GM12878 (cell line): ENCODE data around the gene SLC12A3. TPM values are rescaled to one million over a fixed set of nuclear protein-coding genes. Genes with fewer than 3 reads are reported as not detected.

Source experiments
- ATAC-seq: fragments of 200-7000 bp; cut with Tn5 transposase; 3 replicates; pipeline ENCODE4 v1.9.1; 2020; ENCODE audit warnings: mild to moderate bottlenecking, moderate library complexity
- Bru-seq: library from RNA; stranded (reverse); fragments of 400-500 nt; gene quantifications from one replicate; lab custom pipeline; 2021; lab: Mats Ljungman, UMichigan
- BruChase-seq, 2 experiments: library from RNA; stranded (reverse); fragments of 400-500 nt; gene quantifications; one replicate each; lab custom pipeline; 2021; lab: Mats Ljungman, UMichigan
- BruUV-seq: library from RNA; stranded (reverse); fragments of 400-500 nt; replicated peaks from 2 replicates; lab custom pipeline; 2021; lab: Mats Ljungman, UMichigan
- CTCF ChIA-PET: fragments of 300-600 bp; sonication (Branson Sonifier 250); formaldehyde crosslinking; extraction: SDS; loops from one replicate; lab custom pipeline; 2021; ENCODE audit warnings: inconsistent platforms; lab: Yijun Ruan, JAX
- POLR2A ChIA-PET: fragments of 350-600 bp; formaldehyde crosslinking; extraction: SDS; loops from one replicate; lab custom pipeline; 2021; ENCODE audit warnings: inconsistent platforms; lab: Charles Lee
- RAD21 ChIA-PET: fragments of 300-600 bp; sonication (Branson Sonifier 250); formaldehyde crosslinking; loops from one replicate; lab custom pipeline; 2023; ENCODE audit warnings: antibody characterized with exemption; ENCODE audit not compliant: unreplicated experiment; lab: Charles Lee
- SMC1A ChIA-PET: fragments of 300-600 bp; sonication (Branson Sonifier 250); formaldehyde crosslinking; loops from one replicate; lab custom pipeline; 2023; ENCODE audit not compliant: unreplicated experiment, uncharacterized antibody; lab: Charles Lee
- DNase-seq: peaks from one replicate; pipeline ENCODE4 v3.0.0-alpha.2; 2011; ENCODE audit warnings: low read depth, low spot score
- FAIRE-seq: peaks from 3 replicates; lab custom pipeline; 2011; peaks lifted over from hg19 to GRCh38; lab: Jason Lieb, UNC
- H2AFZ ChIP-seq: 2 replicates; pipeline ENCODE4 v1.6.0; 2011; ENCODE audit warnings: low read depth, low read length, control low read depth; ENCODE audit not compliant: control insufficient read depth
- H3K27ac ChIP-seq: 2 replicates; pipeline ENCODE4 v1.5.1; 2011; ENCODE audit warnings: control low read depth; ENCODE audit not compliant: control insufficient read depth, insufficient read depth
- H3K27me3 ChIP-seq, 2 experiments: replicated peaks in 1 of 2; 2 replicates each; pipeline versions ENCODE4 v1.6.0 to v1.6.1; 2011; ENCODE audit warnings: low read length in 1 of 2; ENCODE audit not compliant: control insufficient read depth in 2 of 2, insufficient read depth in 2 of 2
- H3K36me3 ChIP-seq, 2 experiments: 2 replicates each; pipeline ENCODE4 v1.5.1; 2011; ENCODE audit warnings: low read length in 1 of 2; ENCODE audit not compliant: control insufficient read depth in 2 of 2, insufficient read depth in 2 of 2
- H3K4me1 ChIP-seq: 2 replicates; pipeline ENCODE4 v1.6.1; 2011; ENCODE audit warnings: mild to moderate bottlenecking, low read length, moderate library complexity, mixed read lengths; ENCODE audit not compliant: control insufficient read depth, insufficient read depth
- H3K4me2 ChIP-seq: 2 replicates; pipeline ENCODE4 v1.6.0; 2011; ENCODE audit warnings: control low read depth; ENCODE audit not compliant: control insufficient read depth, insufficient read depth
- H3K4me3 ChIP-seq: fragments of 200-600 bp; sonication (generic); 2 replicates; pipeline ENCODE4 v1.5.1; 2016
- H3K79me2 ChIP-seq: 2 replicates; pipeline ENCODE4 v1.6.0; 2011; ENCODE audit warnings: low read length; ENCODE audit not compliant: control insufficient read depth, insufficient read depth
- H3K9ac ChIP-seq: 2 replicates; pipeline ENCODE4 v1.8.0; 2011; ENCODE audit warnings: low read length, control low read depth, mixed read lengths; ENCODE audit not compliant: control insufficient read depth, insufficient read depth
- H3K9me3 ChIP-seq: replicated peaks from 3 replicates; pipeline ENCODE4 v1.5.1; 2011; ENCODE audit warnings: mild to moderate bottlenecking, low read length; ENCODE audit not compliant: control insufficient read depth, insufficient read depth
- H4K20me1 ChIP-seq: 2 replicates; pipeline ENCODE4 v1.6.0; 2011; ENCODE audit not compliant: control insufficient read depth, insufficient read depth
- HDGF ChIP-seq: fragments of 450-650 bp; IDR thresholded peaks from 2 replicates; pipeline ENCODE4 v1.6.1; 2016; ENCODE audit warnings: antibody characterized with exemption
- IRF5 ChIP-seq: fragments of 450-650 bp; IDR thresholded peaks from 2 replicates; pipeline ENCODE4 v1.6.1; 2017; ENCODE audit warnings: borderline replicate concordance
- JUND ChIP-seq: IDR thresholded peaks from 2 replicates; pipeline ENCODE4 v1.6.1; 2012; ENCODE audit warnings: low read depth, mild to moderate bottlenecking, low read length, improper control_type of control experiment, moderate library complexity
- PKNOX1 ChIP-seq: fragments of 450-650 bp; IDR thresholded peaks from 2 replicates; pipeline ENCODE4 v1.6.1; 2016; ENCODE audit warnings: mild to moderate bottlenecking
- SPI1 ChIP-seq: IDR thresholded peaks from 2 replicates; pipeline ENCODE4 v1.6.1; 2011; ENCODE audit warnings: low read depth, mild to moderate bottlenecking, low read length, moderate library complexity, borderline replicate concordance; ENCODE audit not compliant: insufficient read depth
- TCF7 ChIP-seq: IDR thresholded peaks from 2 replicates; pipeline ENCODE4 v1.6.1; 2014; ENCODE audit warnings: antibody characterized with exemption, borderline replicate concordance
- WGBS: methylation state at CpG from one replicate; pipeline ENCODE4 v1.1.6; 2016; ENCODE audit warnings: low lambda C conversion rate; ENCODE audit not compliant: insufficient replicate concordance, insufficient coverage; ENCODE audit errors: missing lambda C conversion rate; 5-methylcytosine and 5-hydroxymethylcytosine counted together
- in situ Hi-C: fragments of 300-500 bp; cut with MboI; formaldehyde crosslinking; loops from 9 replicates; pipeline ENCODE4 v1.14.3; 2018; ENCODE audit warnings: mixed read lengths
- intact Hi-C: fragments of 100-400 bp; cut with micrococcal nuclease; formaldehyde crosslinking; loops from one replicate; pipeline ENCODE4 v1.14.2; 2022; ENCODE audit not compliant: unreplicated experiment
- long read RNA-seq, 2 experiments: library from polyadenylated mRNA; unstranded; transcript quantifications; one replicate each; pipeline ENCODE4 v2.0.0, GENCODE V29; 2019 to 2020
- polyA minus RNA-seq, 3 experiments: library from RNA; depleted of rRNA, polyadenylated mRNA; stranded (reverse); fragments of >200 nt; gene quantifications; 2 replicates each; pipeline ENCODE4 v1.2.3, GENCODE V29; 2011
- polyA plus RNA-seq, 11 experiments: library from polyadenylated mRNA; depleted of rRNA in 4 of 11; unstranded in 6 of 11; stranded (reverse) in 5 of 11; fragments of >200 nt; fragmentation: Nextera tagmentation in 4 of 11; fragmentation: Illumina TruSeq in 1 of 11; extraction: Ambion mirVana in 4 of 11; extraction: Trizol in 1 of 11; gene quantifications; 1 replicate in 1 of 11; 2 replicates in 10 of 11; pipeline versions ENCODE4 v1.2.1 to v1.2.3, GENCODE V29; 2011 to 2016; ENCODE audit warnings: inconsistent platforms in 2 of 11, missing spikeins in 2 of 11, low read depth in 1 of 11
- total RNA-seq, 4 experiments: library from RNA; depleted of rRNA in 3 of 4; stranded (reverse); fragments of >200 nt in 3 of 4; fragmentation: Illumina TruSeq in 1 of 4; extraction: Trizol in 1 of 4; gene quantifications; 2 replicates each; pipeline versions ENCODE4 v1.2.1 to v1.2.3, GENCODE V29; 2013 to 2021
- TF ChIP-seq, protein P1 (sequence below): fragments of 450-650 bp; IDR thresholded peaks from 2 replicates; pipeline ENCODE4 v1.6.1; 2016; ENCODE audit warnings: mild to moderate bottlenecking

SLC12A3 gene, protein sequence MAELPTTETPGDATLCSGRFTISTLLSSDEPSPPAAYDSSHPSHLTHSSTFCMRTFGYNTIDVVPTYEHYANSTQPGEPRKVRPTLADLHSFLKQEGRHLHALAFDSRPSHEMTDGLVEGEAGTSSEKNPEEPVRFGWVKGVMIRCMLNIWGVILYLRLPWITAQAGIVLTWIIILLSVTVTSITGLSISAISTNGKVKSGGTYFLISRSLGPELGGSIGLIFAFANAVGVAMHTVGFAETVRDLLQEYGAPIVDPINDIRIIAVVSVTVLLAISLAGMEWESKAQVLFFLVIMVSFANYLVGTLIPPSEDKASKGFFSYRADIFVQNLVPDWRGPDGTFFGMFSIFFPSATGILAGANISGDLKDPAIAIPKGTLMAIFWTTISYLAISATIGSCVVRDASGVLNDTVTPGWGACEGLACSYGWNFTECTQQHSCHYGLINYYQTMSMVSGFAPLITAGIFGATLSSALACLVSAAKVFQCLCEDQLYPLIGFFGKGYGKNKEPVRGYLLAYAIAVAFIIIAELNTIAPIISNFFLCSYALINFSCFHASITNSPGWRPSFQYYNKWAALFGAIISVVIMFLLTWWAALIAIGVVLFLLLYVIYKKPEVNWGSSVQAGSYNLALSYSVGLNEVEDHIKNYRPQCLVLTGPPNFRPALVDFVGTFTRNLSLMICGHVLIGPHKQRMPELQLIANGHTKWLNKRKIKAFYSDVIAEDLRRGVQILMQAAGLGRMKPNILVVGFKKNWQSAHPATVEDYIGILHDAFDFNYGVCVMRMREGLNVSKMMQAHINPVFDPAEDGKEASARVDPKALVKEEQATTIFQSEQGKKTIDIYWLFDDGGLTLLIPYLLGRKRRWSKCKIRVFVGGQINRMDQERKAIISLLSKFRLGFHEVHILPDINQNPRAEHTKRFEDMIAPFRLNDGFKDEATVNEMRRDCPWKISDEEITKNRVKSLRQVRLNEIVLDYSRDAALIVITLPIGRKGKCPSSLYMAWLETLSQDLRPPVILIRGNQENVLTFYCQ
- total RNA-seq (2013; cell fraction: nucleolus; rRNA removed), result 0.98 and 2.1 TPM in 2 replicates
- 3.4 and 4.0 TPM in 2 replicates for total RNA-seq (2014; rRNA removed)
- 2.8 and 3.5 TPM in 2 replicates for total RNA-seq (2014; rRNA removed; fragmentation: Illumina TruSeq; extraction: Trizol)
- 4.8 and 5.2 TPM in 2 replicates for total RNA-seq (2021)
- polyA plus RNA-seq (2011; ENCODE audit: low read depth), result 0.21 TPM
- polyA plus RNA-seq (2011; rRNA removed), result 0.05 and 0.16 TPM in 2 replicates
- polyA plus RNA-seq (2011; cell fraction: cytosol; rRNA removed), result 0.10 and 0.16 TPM in 2 replicates
- 0.13 and 0.35 TPM in 2 replicates for polyA plus RNA-seq (2011; cell fraction: nucleus; rRNA removed)
- polyA plus RNA-seq (2012), result 0.38 and 0.55 TPM in 2 replicates
- 4.9 and 5.9 TPM in 2 replicates for polyA plus RNA-seq (2014; fragmentation: Illumina TruSeq; extraction: Trizol)
- polyA plus RNA-seq (2014; fragmentation: Nextera tagmentation; extraction: Ambion mirVana), result 1 to 10 TPM in 1 of 2 experiments, under 1 TPM in 1; 0.95 to 1.0 TPM
- 5.1 and 6.3 TPM in 2 replicates for polyA plus RNA-seq (2014; rRNA removed)
- polyA plus RNA-seq (2016; fragmentation: Nextera tagmentation; extraction: Ambion mirVana), result 1 to 10 TPM; 2.8 TPM
- 0.21 and 0.22 TPM in 2 replicates for polyA minus RNA-seq (2011; rRNA and poly(A)+ RNA removed)
- 1.0 and 2.3 TPM in 2 replicates for polyA minus RNA-seq (2011; cell fraction: cytosol; rRNA and poly(A)+ RNA removed)
- polyA minus RNA-seq (2011; cell fraction: nucleus; rRNA and poly(A)+ RNA removed), result 0.29 TPM in 1 of 2 replicates, not detected in the other
- percentile 36 among the genes with signal in this experiment for Bru-seq, nascent RNA
- percentile 32 among the genes with signal in this experiment for BruChase-seq, experiment 1, labeled RNA remaining after a 6-hour chase
- percentile 30 among the genes with signal in this experiment for BruChase-seq, experiment 2, labeled RNA remaining after a 2-hour chase
- long read RNA-seq, experiment 1, result 0 reads
- long read RNA-seq, experiment 2, partial matches to known transcripts, result 0 of 2 reads
- long read RNA-seq, experiment 2, other reads (novel, unspliced or antisense), result 2 of 2 reads

DNA sequence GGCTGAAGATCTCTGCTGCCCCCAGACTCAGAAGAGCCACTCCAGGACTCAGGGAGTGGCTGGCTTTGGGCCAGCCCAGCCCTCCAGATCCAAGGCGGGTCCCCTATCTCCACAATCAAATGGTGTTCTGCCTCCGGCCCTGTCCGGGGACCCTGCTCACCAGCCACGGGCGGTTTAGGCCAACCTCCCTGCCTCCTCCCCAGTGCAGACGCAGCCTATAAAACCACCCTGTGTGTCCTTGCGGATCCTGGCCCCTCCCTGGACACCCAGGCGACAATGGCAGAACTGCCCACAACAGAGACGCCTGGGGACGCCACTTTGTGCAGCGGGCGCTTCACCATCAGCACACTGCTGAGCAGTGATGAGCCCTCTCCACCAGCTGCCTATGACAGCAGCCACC lies at the start of gene SLC12A3:
TSS of gene SLC12A3 (plus strand) at position 248 of the 400 bp plus-strand sequence. CDS start at position 277, 29 bp downstream.
- no peak for FAIRE-seq
- BruUV-seq, result no TSS peak
- CTCF ChIA-PET, result interaction anchor here (0.8 to 11.7 kb wide), 5 partner anchors 47 to 99 kb away, joined by 3 to 247 read pairs (median 50); partner anchors contain the start of gene CETP

More for the DNA sequence above, at the start of gene SLC12A3:
- H3K4me3 ChIP-seq, result no peak within 1 kb of the TSS
- H3K4me1 ChIP-seq, result peaks cover 31% of the 10 kb centered on the region
- no peak within 1 kb of the TSS for H3K27ac ChIP-seq
- TF ChIP-seq, protein P1, sequence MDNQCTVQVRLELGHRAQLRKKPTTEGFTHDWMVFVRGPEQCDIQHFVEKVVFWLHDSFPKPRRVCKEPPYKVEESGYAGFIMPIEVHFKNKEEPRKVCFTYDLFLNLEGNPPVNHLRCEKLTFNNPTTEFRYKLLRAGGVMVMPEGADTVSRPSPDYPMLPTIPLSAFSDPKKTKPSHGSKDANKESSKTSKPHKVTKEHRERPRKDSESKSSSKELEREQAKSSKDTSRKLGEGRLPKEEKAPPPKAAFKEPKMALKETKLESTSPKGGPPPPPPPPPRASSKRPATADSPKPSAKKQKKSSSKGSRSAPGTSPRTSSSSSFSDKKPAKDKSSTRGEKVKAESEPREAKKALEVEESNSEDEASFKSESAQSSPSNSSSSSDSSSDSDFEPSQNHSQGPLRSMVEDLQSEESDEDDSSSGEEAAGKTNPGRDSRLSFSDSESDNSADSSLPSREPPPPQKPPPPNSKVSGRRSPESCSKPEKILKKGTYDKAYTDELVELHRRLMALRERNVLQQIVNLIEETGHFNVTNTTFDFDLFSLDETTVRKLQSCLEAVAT, result no peak
- no peak for TF ChIP-seq JUND
- TF ChIP-seq IRF5, result no peak
- TF ChIP-seq HDGF, result no peak
- no peak for TF ChIP-seq PKNOX1
- TF ChIP-seq SPI1, result no peak
- no peak for TF ChIP-seq TCF7
- SMC1A ChIA-PET, result interaction anchor here (1.0 to 6.0 kb wide), 2 partner anchors 72 to 87 kb away, joined by 4 to 86 read pairs; no protein-coding TSS in a partner anchor
- H3K27me3 ChIP-seq, result no peaks in the 10 kb centered on the region
- no peak within 1 kb of the TSS for H3K4me2 ChIP-seq
- H4K20me1 ChIP-seq, result no peaks in the 10 kb centered on the region
- H2AFZ ChIP-seq, result no peak within 1 kb of the TSS
- no peak within 1 kb of the TSS for H3K9ac ChIP-seq
- POLR2A ChIA-PET, result interaction anchor here (0.6 to 1.7 kb wide), 2 partner anchors 40 to 86 kb away, joined by 3 to 5 read pairs; no protein-coding TSS in a partner anchor
- no peaks in the 10 kb centered on the region for H3K9me3 ChIP-seq
- 76% methylated on average over 12 of the region's 12 CpGs for WGBS
- RAD21 ChIA-PET, result interaction anchor here (0.6 to 9.7 kb wide), 3 partner anchors 53 to 87 kb away, joined by 3 to 126 read pairs (median 3); no protein-coding TSS in a partner anchor
- ATAC-seq (no peak), DNase-seq (no peak)
- no peaks in the 10 kb centered on the region for H3K79me2 ChIP-seq
- no peaks in the 10 kb centered on the region for H3K36me3 ChIP-seq
- in situ Hi-C loops (loop anchor here (5.0 kb wide), 2 partner anchors 87 to 177 kb away; no protein-coding TSS in a partner anchor), intact Hi-C loops (loop anchor here (5.0 kb wide), 2 partner anchors 73 to 182 kb away; no protein-coding TSS in a partner anchor)
